Measurements from ENCODE around the gene EXTL1. TPM values are rescaled to one million over a fixed set of nuclear protein-coding genes. Genes with fewer than 3 reads are reported as not detected.

The EXTL1 gene
- total RNA-seq, 1 donor from 2014 or later = 2.6 TPM

- TF ChIP-seq CTCF (IDR thresholded peaks at IDR 0.05; ENCODE audit: partially characterized antibody, unreplicated experiment) = no peak
- Mint-ChIP-seq H3K36me3 (ENCODE audit: unreplicated experiment) (no peaks in the 10 kb centered on the region), H3K27ac (ENCODE audit: unreplicated experiment) (no peak overlapping the region), H3K4me1 (ENCODE audit: low read depth, unreplicated experiment) (no peaks in the 10 kb centered on the region), H3K9me3 (ENCODE audit: unreplicated experiment) (no peaks in the 10 kb centered on the region), H3K27me3 (ENCODE audit: unreplicated experiment) (peaks cover 4% of the 10 kb centered on the region), H3K4me3 (ENCODE audit: unreplicated experiment) (no peak overlapping the region)
- no peak for DNase-seq
Observed at GRCh38 chr1:26075421-26076144, 54.0 kb downstream of the EXTL1 start.

DNA sequence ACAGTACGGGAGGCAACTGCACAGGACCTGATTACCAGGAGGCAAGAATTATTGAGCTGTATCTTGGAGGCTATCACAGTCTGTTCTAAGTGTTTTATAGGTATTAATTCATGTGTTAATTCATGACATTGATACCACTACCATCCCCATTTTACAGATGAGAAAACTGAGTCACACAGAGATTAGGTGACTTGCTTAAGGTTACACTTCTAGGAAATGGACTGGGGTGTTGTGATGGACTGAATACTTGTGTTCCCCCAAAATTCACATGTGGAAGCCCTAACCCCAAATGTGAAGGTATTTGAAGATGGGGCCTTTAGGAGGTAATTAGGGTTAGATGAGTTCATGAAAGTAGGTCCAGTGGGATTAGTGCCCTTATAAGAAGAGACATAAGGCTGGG is 55.9 kb downstream of the EXTL1 start:
- Mint-ChIP-seq H3K9me3 (ENCODE audit: unreplicated experiment) (no peaks in the 10 kb centered on the region), H3K27ac (ENCODE audit: unreplicated experiment) (no peak overlapping the region), H3K4me1 (ENCODE audit: low read depth, unreplicated experiment) (no peaks in the 10 kb centered on the region), H3K36me3 (ENCODE audit: unreplicated experiment) (no peaks in the 10 kb centered on the region), H3K4me3 (ENCODE audit: unreplicated experiment) (no peak overlapping the region), H3K27me3 (ENCODE audit: unreplicated experiment) (peaks cover 4% of the 10 kb centered on the region)
- DNase-seq = no peak
- no peak for TF ChIP-seq CTCF (IDR thresholded peaks at IDR 0.05; ENCODE audit: partially characterized antibody, unreplicated experiment)

GRCh38 chr1:26078286-26079177 is 57.0 kb downstream of the EXTL1 start:
- H3K4me1 Mint-ChIP-seq (ENCODE audit: low read depth, unreplicated experiment) = no peaks in the 10 kb centered on the region
- H3K4me3 Mint-ChIP-seq (ENCODE audit: unreplicated experiment) = no peak overlapping the region
- TF ChIP-seq CTCF (IDR thresholded peaks at IDR 0.05; ENCODE audit: partially characterized antibody, unreplicated experiment) = no peak
- H3K27me3 Mint-ChIP-seq (ENCODE audit: unreplicated experiment) = peaks cover 4% of the 10 kb centered on the region
- no peak overlapping the region for H3K27ac Mint-ChIP-seq (ENCODE audit: unreplicated experiment)
- no peak for DNase-seq
- no peaks in the 10 kb centered on the region for H3K9me3 Mint-ChIP-seq (ENCODE audit: unreplicated experiment)
- H3K36me3 Mint-ChIP-seq (ENCODE audit: unreplicated experiment) = no peaks in the 10 kb centered on the region

- Mint-ChIP-seq H3K4me1 (ENCODE audit: low read depth, unreplicated experiment) (no peaks in the 10 kb centered on the region), H3K27me3 (ENCODE audit: unreplicated experiment) (peaks cover 5% of the 10 kb centered on the region), H3K9me3 (ENCODE audit: unreplicated experiment) (no peaks in the 10 kb centered on the region), H3K4me3 (ENCODE audit: unreplicated experiment) (no peak overlapping the region), H3K36me3 (ENCODE audit: unreplicated experiment) (no peaks in the 10 kb centered on the region), H3K27ac (ENCODE audit: unreplicated experiment) (no peak overlapping the region)
- DNase-seq = no peak
- TF ChIP-seq CTCF (IDR thresholded peaks at IDR 0.05; ENCODE audit: partially characterized antibody, unreplicated experiment) = no peak
Observed at GRCh38 chr1:26079178-26079563, 57.6 kb downstream of the EXTL1 start.

All from glutamatergic neuron (in vitro differentiated cells).